Karpas-422 (cell line): Measurements from ENCODE around the gene PCSK4. TPM values are rescaled to one million over a fixed set of nuclear protein-coding genes. Genes with fewer than 3 reads are reported as not detected.
"Not testable (repeated sequence)": the region's sequence is repeated elsewhere in the genome, so short reads cannot be mapped to it uniquely, and the experiment has no call there.

Experiments
- DNase-seq: peaks from one replicate; pipeline ENCODE4 v3.0.0-alpha.2; 2015
- H2AFZ ChIP-seq: fragments of 200-600 bp; sonication (generic); 2 replicates; pipeline ENCODE4 v1.6.1; 2014; ENCODE audit warnings: antibody characterized with exemption, low read length, mixed read lengths
- H3K27ac ChIP-seq: fragments of 200-600 bp; sonication (generic); 2 replicates; pipeline ENCODE4 v1.5.1; 2014; ENCODE audit warnings: mild to moderate bottlenecking, low read length, moderate library complexity
- H3K27me3 ChIP-seq: fragments of 200-600 bp; sonication (generic); 2 replicates; pipeline ENCODE4 v1.6.1; 2014; ENCODE audit warnings: low read length, mixed read lengths
- H3K36me3 ChIP-seq: fragments of 200-600 bp; sonication (generic); 2 replicates; pipeline ENCODE4 v1.6.1; 2014; ENCODE audit warnings: low read length, mixed read lengths; ENCODE audit not compliant: insufficient read depth
- H3K4me1 ChIP-seq: fragments of 200-600 bp; sonication (generic); 2 replicates; pipeline ENCODE4 v1.6.1; 2014; ENCODE audit warnings: mild to moderate bottlenecking, low read length, mixed read lengths
- H3K4me2 ChIP-seq: fragments of 200-600 bp; sonication (generic); 2 replicates; pipeline ENCODE4 v1.6.1; 2014; ENCODE audit warnings: low read length, low read depth, mild to moderate bottlenecking; ENCODE audit not compliant: poor library complexity, severe bottlenecking
- H3K4me3 ChIP-seq: fragments of 200-600 bp; sonication (generic); 2 replicates; pipeline ENCODE4 v1.5.1; 2014; ENCODE audit warnings: mild to moderate bottlenecking, antibody characterized with exemption, low read length, mixed read lengths
- H3K79me2 ChIP-seq: fragments of 200-600 bp; sonication (generic); 2 replicates; pipeline ENCODE4 v1.6.1; 2014; ENCODE audit warnings: mild to moderate bottlenecking, low read length, mixed read lengths
- H3K9ac ChIP-seq: fragments of 200-600 bp; sonication (generic); 2 replicates; pipeline ENCODE4 v1.6.0; 2014; ENCODE audit warnings: low read length
- H3K9me2 ChIP-seq: fragments of 200-600 bp; sonication (generic), shearing (Covaris generic); replicated peaks from 2 replicates; pipeline ENCODE4 v1.6.0; 2014; ENCODE audit warnings: mild to moderate bottlenecking, low read length, moderate library complexity; ENCODE audit not compliant: insufficient read depth
- H3K9me3 ChIP-seq: fragments of 300-700, 200-600 bp; sonication (generic); 2 replicates; pipeline ENCODE4 v1.6.1; 2014; ENCODE audit warnings: low read length, mixed read lengths
- H4K20me1 ChIP-seq: fragments of 200-600 bp; sonication (generic); 2 replicates; pipeline ENCODE4 v1.6.1; 2014; ENCODE audit warnings: mild to moderate bottlenecking, antibody characterized with exemption, low read length, low read depth; ENCODE audit not compliant: insufficient read depth
- total RNA-seq: library from RNA; depleted of rRNA; stranded (reverse); fragments of >200 nt; shearing (Covaris generic); gene quantifications from 2 replicates; pipeline ENCODE4 v1.2.3, GENCODE V29; 2014; ENCODE audit warnings: low replicate concordance; rRNA removed

PCSK4 gene
- total RNA-seq = 2.0 and 5.0 TPM in 2 replicates

- Histone ChIP-seq H3K9me2 (no peaks in the 10 kb centered on the region), H2AFZ (peak within 1 kb of the TSS; percentile 90), H3K4me2 (peak within 1 kb of the TSS; percentile 94), H3K9ac (peak within 1 kb of the TSS; percentile 83), H3K4me3 (peak within 1 kb of the TSS; percentile 78), H3K27me3 (no peaks in the 10 kb centered on the region), H4K20me1 (no peaks in the 10 kb centered on the region), H3K36me3 (no peaks in the 10 kb centered on the region), H3K9me3 (no peaks in the 10 kb centered on the region), H3K79me2 (no peaks in the 10 kb centered on the region), H3K27ac (0 out of 2 replicates have a peak within 1 kb of the TSS, but pooled peaks have one; percentile 6), H3K4me1 (peaks cover 16% of the 10 kb centered on the region)
- peak; percentile 99 for DNase-seq
These were observed at the start of gene PCSK4 for GRCh38 chr19:1490311-1491113. Gene PCSK4, minus strand, starts transcription at chr19:1490350. Its CDS starts 4 bp downstream, at chr19:1490346.

- not testable (repeated sequence) for DNase-seq, H3K9ac ChIP-seq, H3K36me3 ChIP-seq, H3K9me3 ChIP-seq, H3K27me3 ChIP-seq, H3K4me2 ChIP-seq, H3K4me3 ChIP-seq, H4K20me1 ChIP-seq, H3K9me2 ChIP-seq, H3K4me1 ChIP-seq, H3K27ac ChIP-seq, H2AFZ ChIP-seq, H3K79me2 ChIP-seq
These were observed 49.6 kb upstream of the PCSK4 start for GRCh38 chr19:1539749-1540148.

- Histone ChIP-seq H3K9me3 (no peaks in the 10 kb centered on the region), H3K9ac (no peak overlapping the region), H2AFZ (no peak overlapping the region), H3K4me1 (no peaks in the 10 kb centered on the region), H3K9me2 (no peaks in the 10 kb centered on the region), H3K4me2 (no peak overlapping the region), H3K4me3 (no peak overlapping the region), H3K79me2 (no peaks in the 10 kb centered on the region), H3K36me3 (no peaks in the 10 kb centered on the region), H3K27ac (no peak overlapping the region), H3K27me3 (no peaks in the 10 kb centered on the region), H4K20me1 (no peaks in the 10 kb centered on the region)
- no peak for DNase-seq
These were observed 48.8 kb upstream of the PCSK4 start for GRCh38 chr19:1538978-1539377.

GRCh38 chr19:1535699-1536098 lies 45.5 kb upstream of the PCSK4 start:
- H3K79me2 ChIP-seq, H3K9ac ChIP-seq, H3K36me3 ChIP-seq, H3K4me1 ChIP-seq, H2AFZ ChIP-seq, H4K20me1 ChIP-seq, H3K9me3 ChIP-seq, H3K4me2 ChIP-seq, DNase-seq, H3K27me3 ChIP-seq, H3K27ac ChIP-seq, H3K4me3 ChIP-seq, H3K9me2 ChIP-seq: not testable (repeated sequence)

GRCh38 chr19:1534972-1535371 lies 44.8 kb upstream of the PCSK4 start:
- Histone ChIP-seq H3K9me2 (no peaks in the 10 kb centered on the region), H2AFZ (no peak overlapping the region), H3K27ac (no peak overlapping the region), H3K79me2 (no peaks in the 10 kb centered on the region), H3K9ac (no peak overlapping the region), H3K4me1 (no peaks in the 10 kb centered on the region), H3K36me3 (no peaks in the 10 kb centered on the region), H3K4me2 (no peak overlapping the region), H3K9me3 (no peaks in the 10 kb centered on the region), H3K27me3 (no peaks in the 10 kb centered on the region), H4K20me1 (no peaks in the 10 kb centered on the region), H3K4me3 (no peak overlapping the region)
- no peak for DNase-seq

GRCh38 chr19:1533510-1534150 lies 43.5 kb upstream of the PCSK4 start:
- no peaks in the 10 kb centered on the region for H3K27me3 ChIP-seq
- H3K9ac ChIP-seq = no peak overlapping the region

GRCh38 chr19:1532003-1532402 lies 41.9 kb upstream of the PCSK4 start:
- Histone ChIP-seq H4K20me1 (no peaks in the 10 kb centered on the region), H3K27me3 (no peaks in the 10 kb centered on the region), H2AFZ (no peak overlapping the region), H3K79me2 (no peaks in the 10 kb centered on the region), H3K4me1 (no peaks in the 10 kb centered on the region), H3K4me2 (no peak overlapping the region), H3K9me2 (no peaks in the 10 kb centered on the region), H3K9me3 (no peaks in the 10 kb centered on the region), H3K4me3 (no peak overlapping the region), H3K9ac (no peak overlapping the region), H3K36me3 (no peaks in the 10 kb centered on the region), H3K27ac (no peak overlapping the region)
- no peak for DNase-seq

More at GRCh38 chr19:1533510-1534150, 43.5 kb upstream of the PCSK4 start:
- Histone ChIP-seq H4K20me1 (no peaks in the 10 kb centered on the region), H3K4me3 (no peak overlapping the region), H3K4me1 (no peaks in the 10 kb centered on the region), H3K27ac (no peak overlapping the region), H3K79me2 (no peaks in the 10 kb centered on the region), H3K9me3 (no peaks in the 10 kb centered on the region), H2AFZ (no peak overlapping the region), H3K4me2 (no peak overlapping the region), H3K36me3 (no peaks in the 10 kb centered on the region), H3K9me2 (no peaks in the 10 kb centered on the region)
- DNase-seq = no peak

- no peak overlapping the region for H3K4me2 ChIP-seq
- H4K20me1 ChIP-seq = no peaks in the 10 kb centered on the region
- no peak overlapping the region for H3K9ac ChIP-seq
- no peaks in the 10 kb centered on the region for H3K79me2 ChIP-seq
- H3K27me3 ChIP-seq = no peaks in the 10 kb centered on the region
- H3K4me3 ChIP-seq = no peak overlapping the region
- H3K27ac ChIP-seq = no peak overlapping the region
- H2AFZ ChIP-seq = no peak overlapping the region
- H3K4me1 ChIP-seq = no peaks in the 10 kb centered on the region
- H3K9me3 ChIP-seq = no peaks in the 10 kb centered on the region
- H3K9me2 ChIP-seq = no peaks in the 10 kb centered on the region
- DNase-seq = no peak
- no peaks in the 10 kb centered on the region for H3K36me3 ChIP-seq
These were observed 41.4 kb upstream of the PCSK4 start for GRCh38 chr19:1531587-1531986.
